GM20431 (cell line): Measurements from ENCODE around the gene FUT4.

Source experiments
- in situ Hi-C: fragments of 300-500 bp; cut with MseI, MboI; formaldehyde crosslinking; loops from one replicate; pipeline ENCODE4 v1.15.0; 2020; ENCODE audit warnings: low sequenced_read_pairs; ENCODE audit not compliant: unreplicated experiment

The FUT4 gene

DNA sequence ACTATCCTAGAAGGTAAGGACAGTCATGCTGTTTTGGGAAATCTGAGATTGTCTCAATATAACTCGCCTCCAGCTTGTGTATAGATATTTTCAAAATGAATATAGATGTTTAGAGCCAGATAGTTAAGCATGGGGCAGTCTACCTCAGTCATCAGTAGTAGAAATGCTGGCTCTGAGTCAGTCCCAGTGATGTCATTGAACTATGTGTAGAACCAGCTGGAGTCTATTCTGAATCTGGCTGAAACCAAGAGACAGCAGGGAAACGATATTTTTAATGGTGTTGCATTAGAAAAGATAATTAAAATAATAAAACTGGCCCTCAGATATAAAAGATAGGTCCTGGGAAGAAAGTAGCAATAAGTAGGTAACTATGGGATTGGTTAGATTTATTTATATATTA is 49.3 kb downstream of the FUT4 start:
- in situ Hi-C loops = no loop called here

- in situ Hi-C loops = no loop called here
Observed at GRCh38 chr11:94595076-94595475, 51.4 kb downstream of the FUT4 start.

- in situ Hi-C loops = no loop called here
Observed at GRCh38 chr11:94597896-94598295, 54.2 kb downstream of the FUT4 start.
